SU-DHL-6 (cell line): ENCODE data around the gene WDR46.
A peak's percentile ranks its signal among the peaks of the same experiment; 100 is the strongest.

Experiments
- H2AFZ ChIP-seq: fragments of 200-600 bp; sonication (generic); 2 replicates; pipeline ENCODE4 v1.6.1; 2014; ENCODE audit warnings: low read depth, mild to moderate bottlenecking, moderate library complexity, mixed read lengths, antibody characterized with exemption, low read length; ENCODE audit not compliant: severe bottlenecking
- H3F3A ChIP-seq: fragments of 200-600 bp; shearing (Covaris generic); 2 replicates; pipeline ENCODE4 v1.6.0; 2016; ENCODE audit warnings: antibody characterized with exemption, mild to moderate bottlenecking; ENCODE audit not compliant: insufficient read depth
- H3K27ac ChIP-seq: fragments of 200-600 bp; sonication (generic); 2 replicates; pipeline ENCODE4 v1.5.1; 2016; ENCODE audit warnings: low read depth, mild to moderate bottlenecking, low read length, moderate library complexity, mixed read lengths
- H3K27me3 ChIP-seq: fragments of 200-600 bp; sonication (generic), shearing (Covaris generic); 2 replicates; pipeline ENCODE4 v1.6.0; 2014; ENCODE audit warnings: mild to moderate bottlenecking, low read length
- H3K36me3 ChIP-seq: fragments of 200-600 bp; sonication (generic); 2 replicates; pipeline ENCODE4 v1.6.1; 2014; ENCODE audit warnings: mild to moderate bottlenecking, low read length, mixed read lengths
- H3K4me2 ChIP-seq: fragments of 300-600, 200-600 bp; shearing (Covaris generic), sonication (generic); 2 replicates; pipeline ENCODE4 v1.6.0; 2014; ENCODE audit warnings: low read length, low read depth, mild to moderate bottlenecking; ENCODE audit not compliant: poor library complexity, severe bottlenecking
- H3K4me3 ChIP-seq: fragments of 200-600 bp; sonication (generic); 2 replicates; pipeline ENCODE4 v1.5.1; 2014; ENCODE audit warnings: antibody characterized with exemption, low read length, mild to moderate bottlenecking, mixed read lengths; ENCODE audit not compliant: insufficient read depth, poor library complexity, severe bottlenecking
- H3K79me2 ChIP-seq: fragments of 200-600 bp; sonication (generic); 2 replicates; pipeline ENCODE4 v1.6.1; 2014; ENCODE audit warnings: mild to moderate bottlenecking, low read length, moderate library complexity; ENCODE audit not compliant: insufficient read depth
- H3K9ac ChIP-seq: fragments of 200-600 bp; sonication (generic); 2 replicates; pipeline ENCODE4 v1.7.0; 2014; ENCODE audit warnings: mild to moderate bottlenecking, low read length
- H3K9me2 ChIP-seq: fragments of 200-600 bp; sonication (generic); replicated peaks from 2 replicates; pipeline ENCODE4 v1.6.1; 2014; ENCODE audit warnings: low read length; ENCODE audit not compliant: insufficient read depth
- H3K9me3 ChIP-seq: fragments of 200-600 bp; sonication (generic); 2 replicates; pipeline ENCODE4 v1.6.1; 2014; ENCODE audit warnings: low read length, mixed read lengths; ENCODE audit not compliant: insufficient read depth
- H4K20me1 ChIP-seq: fragments of 200-600 bp; sonication (generic); 2 replicates; pipeline ENCODE4 v1.6.1; 2014; ENCODE audit warnings: low read depth, mild to moderate bottlenecking, antibody characterized with exemption, low read length, moderate library complexity, mixed read lengths
- EZH2phosphoT487 ChIP-seq: fragments of 200-600 bp; sonication (generic), shearing (Covaris generic); conservative IDR thresholded peaks from 2 replicates; pipeline ENCODE4 v1.6.1; 2018; ENCODE audit warnings: mild to moderate bottlenecking, antibody characterized with exemption, low read length, moderate library complexity, mixed read lengths
- TF ChIP-seq, protein P1 (sequence below): fragments of 200-600 bp; sonication (generic); IDR thresholded peaks from one replicate; pipeline ENCODE4 v1.5.1; 2017; ENCODE audit warnings: antibody characterized with exemption, mild to moderate bottlenecking, low read length, moderate library complexity; ENCODE audit not compliant: insufficient read depth, poor library complexity, severe bottlenecking

The WDR46 gene

GRCh38 chr6:33292996-33293682 lies 4.1 kb upstream of the WDR46 start:
- no peak overlapping the region for H3K27ac ChIP-seq
- H3K36me3 ChIP-seq: no peaks in the 10 kb centered on the region
- H4K20me1 ChIP-seq: no peaks in the 10 kb centered on the region
- H3K9ac ChIP-seq: no peak overlapping the region
- H3F3A ChIP-seq: peaks cover 16% of the 10 kb centered on the region
- no peaks in the 10 kb centered on the region for H3K9me2 ChIP-seq
- no peaks in the 10 kb centered on the region for H3K27me3 ChIP-seq
- H3K79me2 ChIP-seq: peaks cover 32% of the 10 kb centered on the region
- no peak overlapping the region for H3K4me3 ChIP-seq
- TF ChIP-seq EZH2phosphoT487: no peak
- TF ChIP-seq, protein P1, sequence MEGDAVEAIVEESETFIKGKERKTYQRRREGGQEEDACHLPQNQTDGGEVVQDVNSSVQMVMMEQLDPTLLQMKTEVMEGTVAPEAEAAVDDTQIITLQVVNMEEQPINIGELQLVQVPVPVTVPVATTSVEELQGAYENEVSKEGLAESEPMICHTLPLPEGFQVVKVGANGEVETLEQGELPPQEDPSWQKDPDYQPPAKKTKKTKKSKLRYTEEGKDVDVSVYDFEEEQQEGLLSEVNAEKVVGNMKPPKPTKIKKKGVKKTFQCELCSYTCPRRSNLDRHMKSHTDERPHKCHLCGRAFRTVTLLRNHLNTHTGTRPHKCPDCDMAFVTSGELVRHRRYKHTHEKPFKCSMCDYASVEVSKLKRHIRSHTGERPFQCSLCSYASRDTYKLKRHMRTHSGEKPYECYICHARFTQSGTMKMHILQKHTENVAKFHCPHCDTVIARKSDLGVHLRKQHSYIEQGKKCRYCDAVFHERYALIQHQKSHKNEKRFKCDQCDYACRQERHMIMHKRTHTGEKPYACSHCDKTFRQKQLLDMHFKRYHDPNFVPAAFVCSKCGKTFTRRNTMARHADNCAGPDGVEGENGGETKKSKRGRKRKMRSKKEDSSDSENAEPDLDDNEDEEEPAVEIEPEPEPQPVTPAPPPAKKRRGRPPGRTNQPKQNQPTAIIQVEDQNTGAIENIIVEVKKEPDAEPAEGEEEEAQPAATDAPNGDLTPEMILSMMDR: no peak
- H3K9me3 ChIP-seq: no peaks in the 10 kb centered on the region
- no peak overlapping the region for H2AFZ ChIP-seq
- no peak overlapping the region for H3K4me2 ChIP-seq

DNA sequence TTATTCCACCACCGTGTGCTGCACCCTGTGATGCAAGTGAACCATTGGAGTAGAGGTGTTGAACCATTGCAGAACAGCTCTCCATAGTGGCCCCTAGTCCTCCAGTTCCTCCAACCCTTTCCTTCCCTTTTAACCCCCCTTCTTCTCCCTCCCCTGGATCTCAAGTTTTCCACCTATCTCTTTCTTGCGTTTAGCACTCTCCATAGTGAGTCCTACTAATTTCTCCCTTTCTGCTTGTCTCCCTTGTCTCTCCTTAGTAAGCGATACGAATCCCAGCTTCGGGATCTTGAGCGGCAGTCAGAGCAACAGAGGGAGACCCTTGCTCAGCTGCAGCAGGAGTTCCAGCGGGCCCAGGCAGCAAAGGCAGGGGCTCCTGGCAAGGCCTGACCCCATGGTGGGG lies 1.4 kb upstream of the WDR46 start:
- H3K27me3 ChIP-seq: no peaks in the 10 kb centered on the region
- H4K20me1 ChIP-seq: no peaks in the 10 kb centered on the region
- H3K9ac ChIP-seq: peak overlapping the region; percentile 80
- peak overlapping the region; percentile 94 for H3K4me2 ChIP-seq
- peaks cover 12% of the 10 kb centered on the region for H3K36me3 ChIP-seq
- no peaks in the 10 kb centered on the region for H3K9me2 ChIP-seq
- H3K27ac ChIP-seq: no peak overlapping the region
- H3K4me3 ChIP-seq: peak overlapping the region; percentile 84
- peaks cover 46% of the 10 kb centered on the region for H3K79me2 ChIP-seq
- H3K9me3 ChIP-seq: no peaks in the 10 kb centered on the region
- H2AFZ ChIP-seq: no peak overlapping the region
- peaks cover 14% of the 10 kb centered on the region for H3F3A ChIP-seq
- TF ChIP-seq, protein P1: no peak
- TF ChIP-seq EZH2phosphoT487: no peak

- peak overlapping the region; percentile 80 for H3K9ac ChIP-seq
- H3K9me2 ChIP-seq: no peaks in the 10 kb centered on the region
- H3K4me3 ChIP-seq: peak overlapping the region; percentile 84
- peaks cover 13% of the 10 kb centered on the region for H3K36me3 ChIP-seq
- peaks cover 46% of the 10 kb centered on the region for H3K79me2 ChIP-seq
- H4K20me1 ChIP-seq: no peaks in the 10 kb centered on the region
- H3F3A ChIP-seq: peaks cover 14% of the 10 kb centered on the region
- peak overlapping the region; percentile 90 for H2AFZ ChIP-seq
- TF ChIP-seq, protein P1: no peak
- TF ChIP-seq EZH2phosphoT487: no peak
- H3K27ac ChIP-seq: peak overlapping the region; percentile 65
- H3K27me3 ChIP-seq: no peaks in the 10 kb centered on the region
- H3K9me3 ChIP-seq: no peaks in the 10 kb centered on the region
- H3K4me2 ChIP-seq: peak overlapping the region; percentile 94
Measured at GRCh38 chr6:33289784-33290315, 811 bp upstream of the WDR46 start.
